Choroid plexus epithelial cell (primary cell): ENCODE measurements around the gene ADAMTS12.
A peak's percentile ranks its signal among the peaks of the same experiment; 100 is the strongest.

Source experiments
- DNase-seq: peaks from one replicate; pipeline ENCODE4 v3.0.0-alpha.2; 2010; ENCODE audit warnings: low read depth
- H3K4me3 ChIP-seq: 2 replicates; pipeline ENCODE4 v1.5.1; 2011; ENCODE audit warnings: low read depth, mild to moderate bottlenecking, control low read depth, low read length, moderate library complexity
- CTCF ChIP-seq: conservative IDR thresholded peaks from 2 replicates; pipeline ENCODE4 v1.5.1; 2011; ENCODE audit warnings: low read depth, mild to moderate bottlenecking, control low read depth, inconsistent platforms, low read length, moderate library complexity

ADAMTS12 gene

GRCh38 chr5:33637011-33637410, 254.8 kb downstream of the ADAMTS12 start:
- H3K4me3 ChIP-seq, result no peak overlapping the region
- no peak for TF ChIP-seq CTCF
- no peak for DNase-seq

- no peak overlapping the region for H3K4me3 ChIP-seq
- no peak for TF ChIP-seq CTCF
Observed at GRCh38 chr5:33635582-33635981, 256.2 kb downstream of the ADAMTS12 start.

GRCh38 chr5:33633699-33634098, 258.1 kb downstream of the ADAMTS12 start:
- no peak for TF ChIP-seq CTCF
- H3K4me3 ChIP-seq, result no peak overlapping the region
- DNase-seq, result no peak

More at GRCh38 chr5:33635582-33635981, 256.2 kb downstream of the ADAMTS12 start:
- no peak for DNase-seq

- DNase-seq, result peak; percentile 43
Observed at GRCh38 chr5:33631786-33632185, 260.0 kb downstream of the ADAMTS12 start.

GRCh38 chr5:33631139-33631538, 260.7 kb downstream of the ADAMTS12 start:
- no peak for TF ChIP-seq CTCF
- H3K4me3 ChIP-seq, result no peak overlapping the region
- DNase-seq, result no peak

More at GRCh38 chr5:33631786-33632185, 260.0 kb downstream of the ADAMTS12 start:
- no peak overlapping the region for H3K4me3 ChIP-seq
- TF ChIP-seq CTCF, result no peak

- no peak overlapping the region for H3K4me3 ChIP-seq
- DNase-seq, result no peak
- no peak for TF ChIP-seq CTCF
Observed at GRCh38 chr5:33629999-33630398, 261.8 kb downstream of the ADAMTS12 start.

- no peak for TF ChIP-seq CTCF
- no peak for DNase-seq
- H3K4me3 ChIP-seq, result no peak overlapping the region
Observed at GRCh38 chr5:33628796-33629195, 263.0 kb downstream of the ADAMTS12 start.
